Subcutaneous adipose tissue (tissue), 4 donors: Measurements from ENCODE around the gene SCN3A. TPM values are rescaled to one million over a fixed set of nuclear protein-coding genes. Genes with fewer than 3 reads are reported as not detected.

Source experiments
- CTCF ChIP-seq: fragments of 450-650 bp; IDR thresholded peaks from one replicate; pipeline ENCODE4 v1.5.1; 2016; ENCODE audit warnings: low read depth, mild to moderate bottlenecking, control low read depth, antibody characterized with exemption, moderate library complexity
- total RNA-seq, 4 donors: library from RNA; depleted of rRNA; stranded (reverse); fragments of >200 nt; gene quantifications; one replicate each; pipeline ENCODE4 v1.1.0, GENCODE V29; 2016

The SCN3A gene
- total RNA-seq, 4 donors from 2014 or later, result 0.38 to 2.6 (median 0.66) TPM

GRCh38 chr2:165208094-165208493, 4.2 kb upstream of the SCN3A start:
- TF ChIP-seq CTCF, result no peak

GRCh38 chr2:165205865-165206264, 2.0 kb upstream of the SCN3A start:
- no peak for TF ChIP-seq CTCF

- TF ChIP-seq CTCF, result no peak
These were observed 1.6 kb downstream of the SCN3A start for GRCh38 chr2:165202239-165202638.

GRCh38 chr2:165198181-165198580, 5.7 kb downstream of the SCN3A start:
- TF ChIP-seq CTCF, result no peak

GRCh38 chr2:165197346-165197745, 6.5 kb downstream of the SCN3A start:
- no peak for TF ChIP-seq CTCF

- no peak for TF ChIP-seq CTCF
These were observed 7.4 kb downstream of the SCN3A start for GRCh38 chr2:165196411-165196810.

- TF ChIP-seq CTCF, result no peak
These were observed 10.6 kb downstream of the SCN3A start for GRCh38 chr2:165193178-165193777.
